GM21423 (cell line): ENCODE results near the gene KLHL10.

Source experiments
- ATAC-seq: cut with Tn5 transposase; IDR thresholded peaks from one replicate; pipeline ENCODE4 v1.9.1; 2021; ENCODE audit warnings: mild to moderate bottlenecking, moderate library complexity; ENCODE audit not compliant: unreplicated experiment

Gene KLHL10

GRCh38 chr17:41837761-41838538, at the start of gene KLHL10:
Gene KLHL10 (plus strand): TSS chr17:41837825. CDS start chr17:41837933, 108 bp downstream.
- no peak for ATAC-seq

GRCh38 chr17:41792845-41793783, 44.5 kb upstream of the KLHL10 start:
- no peak for ATAC-seq

- ATAC-seq, result no peak
Measured at GRCh38 chr17:41793784-41794539, 43.7 kb upstream of the KLHL10 start.

- no peak for ATAC-seq
Measured at GRCh38 chr17:41794540-41794975, 43.1 kb upstream of the KLHL10 start.

- no peak for ATAC-seq
Measured at GRCh38 chr17:41796121-41796895, 41.3 kb upstream of the KLHL10 start.

GRCh38 chr17:41797377-41797776, 40.2 kb upstream of the KLHL10 start:
- ATAC-seq, result no peak

- ATAC-seq, result no peak
Measured at GRCh38 chr17:41799366-41799765, 38.3 kb upstream of the KLHL10 start.

GRCh38 chr17:41800601-41801373, 36.8 kb upstream of the KLHL10 start:
- no peak for ATAC-seq

- ATAC-seq, result no peak
Measured at GRCh38 chr17:41801374-41802271, 36.0 kb upstream of the KLHL10 start.

- ATAC-seq, result no peak
Measured at GRCh38 chr17:41803049-41804020, 34.3 kb upstream of the KLHL10 start.

GRCh38 chr17:41806685-41807445, 30.8 kb upstream of the KLHL10 start:
- ATAC-seq, result no peak

GRCh38 chr17:41810659-41811548, 26.7 kb upstream of the KLHL10 start:
- no peak for ATAC-seq

GRCh38 chr17:41811549-41812380, 25.9 kb upstream of the KLHL10 start, which contains the start of gene P3H4:
Gene P3H4 (minus strand): TSS chr17:41811949. CDS start chr17:41811915, 34 bp downstream.
- ATAC-seq, result peak; percentile 68

- ATAC-seq, result no peak
Measured at GRCh38 chr17:41812381-41813151, 25.1 kb upstream of the KLHL10 start, which contains the start of gene FKBP10. Gene FKBP10 (plus strand): TSS chr17:41813004. CDS start chr17:41813035, 31 bp downstream.
